Measurements from ENCODE around the gene SLC26A11.

DNA sequence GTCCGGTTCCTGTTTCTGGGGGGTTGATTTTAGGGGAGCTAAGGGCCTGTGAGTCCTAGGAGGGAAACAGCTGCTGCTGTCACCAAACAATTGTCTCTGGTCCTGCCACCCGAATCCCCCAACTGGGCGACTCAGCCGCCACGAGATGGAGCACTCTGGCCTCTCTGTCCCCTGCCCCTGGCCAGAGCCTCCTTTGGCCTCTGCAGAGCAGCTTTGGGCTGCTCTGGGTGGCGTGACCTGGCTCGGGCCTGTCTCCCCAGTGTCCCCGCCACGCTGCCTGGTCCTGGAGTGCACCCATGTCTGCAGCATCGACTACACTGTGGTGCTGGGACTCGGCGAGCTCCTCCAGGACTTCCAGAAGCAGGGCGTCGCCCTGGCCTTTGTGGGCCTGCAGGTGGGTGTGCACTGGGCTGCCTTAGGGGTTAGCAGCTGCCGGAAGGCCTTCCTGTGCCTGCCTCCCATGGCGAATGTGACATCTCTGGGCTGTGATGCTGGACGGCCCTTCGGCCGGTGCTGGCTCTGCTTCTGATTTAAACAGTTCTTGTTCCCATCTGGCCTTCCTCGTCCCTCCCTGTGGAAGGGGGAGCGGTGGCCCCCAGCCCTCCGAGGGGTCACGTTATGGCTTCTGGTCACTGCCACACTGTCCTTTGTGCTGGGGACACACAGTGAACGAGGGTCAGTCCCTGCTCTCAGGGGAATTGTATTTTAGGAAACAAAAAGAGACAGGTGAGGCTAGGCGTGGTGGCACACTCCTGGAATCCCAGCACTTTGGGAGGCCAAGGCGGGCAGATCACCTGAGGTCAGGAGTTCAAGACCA is 28.9 kb downstream of the SLC26A11 start:
- TF ChIP-seq, protein P1, sequence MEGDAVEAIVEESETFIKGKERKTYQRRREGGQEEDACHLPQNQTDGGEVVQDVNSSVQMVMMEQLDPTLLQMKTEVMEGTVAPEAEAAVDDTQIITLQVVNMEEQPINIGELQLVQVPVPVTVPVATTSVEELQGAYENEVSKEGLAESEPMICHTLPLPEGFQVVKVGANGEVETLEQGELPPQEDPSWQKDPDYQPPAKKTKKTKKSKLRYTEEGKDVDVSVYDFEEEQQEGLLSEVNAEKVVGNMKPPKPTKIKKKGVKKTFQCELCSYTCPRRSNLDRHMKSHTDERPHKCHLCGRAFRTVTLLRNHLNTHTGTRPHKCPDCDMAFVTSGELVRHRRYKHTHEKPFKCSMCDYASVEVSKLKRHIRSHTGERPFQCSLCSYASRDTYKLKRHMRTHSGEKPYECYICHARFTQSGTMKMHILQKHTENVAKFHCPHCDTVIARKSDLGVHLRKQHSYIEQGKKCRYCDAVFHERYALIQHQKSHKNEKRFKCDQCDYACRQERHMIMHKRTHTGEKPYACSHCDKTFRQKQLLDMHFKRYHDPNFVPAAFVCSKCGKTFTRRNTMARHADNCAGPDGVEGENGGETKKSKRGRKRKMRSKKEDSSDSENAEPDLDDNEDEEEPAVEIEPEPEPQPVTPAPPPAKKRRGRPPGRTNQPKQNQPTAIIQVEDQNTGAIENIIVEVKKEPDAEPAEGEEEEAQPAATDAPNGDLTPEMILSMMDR (IDR thresholded peaks at IDR 0.05): no peak
- TF ChIP-seq EP300 (IDR thresholded peaks at IDR 0.05; ENCODE audit: low read depth) (no peak), POLR2A (IDR thresholded peaks at IDR 0.05) (no peak)

Data from transverse colon (tissue), 3 donors.